Measurements from ENCODE around the gene TLE4.

- TF ChIP-seq CTCF (IDR thresholded peaks at IDR 0.05), result no peak
- TF ChIP-seq ZFX (IDR thresholded peaks at IDR 0.05; ENCODE audit: borderline replicate concordance), result no peak
Observed at GRCh38 chr9:79588488-79589223, 16.9 kb downstream of the TLE4 start.
